ENCODE results near the gene GPR152.

DNA sequence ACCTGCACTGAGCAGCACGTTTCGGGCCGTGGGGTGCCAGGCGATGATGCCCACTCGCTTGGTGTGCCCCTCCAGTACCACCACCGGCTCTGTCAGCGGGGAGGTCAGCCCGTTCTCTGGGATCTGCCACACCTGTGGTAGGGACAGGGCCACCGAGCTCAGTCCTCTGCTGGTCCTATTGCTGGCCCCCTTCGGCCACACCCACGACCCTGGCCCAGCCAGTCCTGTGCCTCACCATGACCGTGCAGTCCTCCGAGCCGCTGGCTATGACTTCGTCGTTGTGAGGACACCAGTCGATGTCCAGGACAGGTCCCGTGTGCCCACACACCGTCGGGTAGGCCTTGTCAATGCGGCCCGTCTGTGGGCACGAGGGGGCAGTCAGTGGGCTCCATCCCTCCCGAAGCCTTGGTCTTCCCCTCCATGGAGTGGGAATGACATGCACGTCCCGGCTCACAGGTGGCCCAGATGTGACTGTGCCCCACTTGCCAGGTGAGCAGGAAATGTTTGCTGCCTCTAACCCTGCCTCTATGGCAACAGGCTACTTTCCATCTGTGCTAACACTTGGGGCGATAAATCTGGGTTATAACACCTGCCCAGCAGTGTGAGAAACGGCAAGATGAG is 10.7 kb downstream of the GPR152 start:
- TF ChIP-seq, protein P1, sequence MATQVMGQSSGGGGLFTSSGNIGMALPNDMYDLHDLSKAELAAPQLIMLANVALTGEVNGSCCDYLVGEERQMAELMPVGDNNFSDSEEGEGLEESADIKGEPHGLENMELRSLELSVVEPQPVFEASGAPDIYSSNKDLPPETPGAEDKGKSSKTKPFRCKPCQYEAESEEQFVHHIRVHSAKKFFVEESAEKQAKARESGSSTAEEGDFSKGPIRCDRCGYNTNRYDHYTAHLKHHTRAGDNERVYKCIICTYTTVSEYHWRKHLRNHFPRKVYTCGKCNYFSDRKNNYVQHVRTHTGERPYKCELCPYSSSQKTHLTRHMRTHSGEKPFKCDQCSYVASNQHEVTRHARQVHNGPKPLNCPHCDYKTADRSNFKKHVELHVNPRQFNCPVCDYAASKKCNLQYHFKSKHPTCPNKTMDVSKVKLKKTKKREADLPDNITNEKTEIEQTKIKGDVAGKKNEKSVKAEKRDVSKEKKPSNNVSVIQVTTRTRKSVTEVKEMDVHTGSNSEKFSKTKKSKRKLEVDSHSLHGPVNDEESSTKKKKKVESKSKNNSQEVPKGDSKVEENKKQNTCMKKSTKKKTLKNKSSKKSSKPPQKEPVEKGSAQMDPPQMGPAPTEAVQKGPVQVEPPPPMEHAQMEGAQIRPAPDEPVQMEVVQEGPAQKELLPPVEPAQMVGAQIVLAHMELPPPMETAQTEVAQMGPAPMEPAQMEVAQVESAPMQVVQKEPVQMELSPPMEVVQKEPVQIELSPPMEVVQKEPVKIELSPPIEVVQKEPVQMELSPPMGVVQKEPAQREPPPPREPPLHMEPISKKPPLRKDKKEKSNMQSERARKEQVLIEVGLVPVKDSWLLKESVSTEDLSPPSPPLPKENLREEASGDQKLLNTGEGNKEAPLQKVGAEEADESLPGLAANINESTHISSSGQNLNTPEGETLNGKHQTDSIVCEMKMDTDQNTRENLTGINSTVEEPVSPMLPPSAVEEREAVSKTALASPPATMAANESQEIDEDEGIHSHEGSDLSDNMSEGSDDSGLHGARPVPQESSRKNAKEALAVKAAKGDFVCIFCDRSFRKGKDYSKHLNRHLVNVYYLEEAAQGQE (IDR thresholded peaks at IDR 0.05; ENCODE audit: insufficient read depth in 1 of 2, low read depth in 2 of 2, low read length in 2 of 2): no peak
- peak; percentile 13; the same call in 1 of the 2 replicates for TF ChIP-seq POLR2AphosphoS5 (IDR thresholded peaks at IDR 0.05; ENCODE audit: low read depth, low read length)

Data from PFSK-1 (cell line).